H1 (cell line): Measurements from ENCODE around the gene RAP1A. TPM values are rescaled to one million over a fixed set of nuclear protein-coding genes. Genes with fewer than 3 reads are reported as not detected.

Experiments used
- CTCF ChIA-PET: fragments of 300-600 bp; sonication (Branson Sonifier 250); formaldehyde crosslinking; loops from one replicate; lab custom pipeline; 2021; ENCODE audit not compliant: partially characterized antibody; lab: Charles Lee
- POLR2A ChIA-PET: fragments of 300-600 bp; sonication (Branson Sonifier 250); formaldehyde crosslinking; loops from one replicate; lab custom pipeline; 2021; ENCODE audit warnings: inconsistent platforms; ENCODE audit not compliant: partially characterized antibody; lab: Charles Lee
- DNase-seq, 2 experiments: peaks; one replicate each; pipeline versions ENCODE4 v3.0.0 to v3.0.0-alpha.2; 2010 to 2022; ENCODE audit warnings: low spot score in 2 of 2, low read depth in 1 of 2, mixed read lengths in 1 of 2
- FAIRE-seq: peaks from 2 replicates; lab custom pipeline; 2011; peaks lifted over from hg19 to GRCh38; lab: Jason Lieb, UNC
- H2AFZ ChIP-seq: 2 replicates; pipeline ENCODE4 v1.8.1; 2012; ENCODE audit warnings: low read length, inconsistent platforms
- H2AK5ac ChIP-seq: 2 replicates; pipeline ENCODE4 v1.6.1; 2013; ENCODE audit warnings: low read depth, low read length
- H2BK120ac ChIP-seq: replicated peaks from 2 replicates; pipeline ENCODE3; 2013; ENCODE audit warnings: low read depth, low read length, inconsistent platforms
- H2BK12ac ChIP-seq: 2 replicates; pipeline ENCODE4 v1.6.1; 2013; ENCODE audit warnings: low read depth, low read length
- H2BK15ac ChIP-seq: 2 replicates; pipeline ENCODE4 v1.6.1; 2013; ENCODE audit warnings: low read length
- H2BK20ac ChIP-seq: 2 replicates; pipeline ENCODE4 v1.6.1; 2013; ENCODE audit warnings: low read length
- H2BK5ac ChIP-seq: 2 replicates; pipeline ENCODE4 v1.6.1; 2013; ENCODE audit warnings: low read depth, low read length
- H3K14ac ChIP-seq: 2 replicates; pipeline ENCODE4 v1.6.1; 2013; ENCODE audit warnings: inconsistent platforms; ENCODE audit not compliant: insufficient read length
- H3K18ac ChIP-seq: 2 replicates; pipeline ENCODE4 v1.6.1; 2013; ENCODE audit warnings: low read length; ENCODE audit errors: extremely low read depth
- H3K23ac ChIP-seq: 2 replicates; pipeline ENCODE4 v1.6.1; 2013; ENCODE audit warnings: inconsistent platforms; ENCODE audit not compliant: insufficient read length
- H3K23me2 ChIP-seq: 2 replicates; pipeline ENCODE4 v1.6.1; 2013; ENCODE audit warnings: low read depth, low read length
- H3K27ac ChIP-seq: 2 replicates; pipeline ENCODE4 v1.6.1; 2011; ENCODE audit warnings: low read depth, low read length, inconsistent platforms
- H3K27me3 ChIP-seq, 4 experiments: replicated peaks in 1 of 4; 1 replicate in 1 of 4; 2 replicates in 3 of 4; pipeline versions ENCODE4 v1.6.1 to v1.8.1; 2011 to 2013; ENCODE audit warnings: low read length in 3 of 4, mild to moderate bottlenecking in 3 of 4, inconsistent platforms in 2 of 4, mixed read lengths in 2 of 4, moderate library complexity in 1 of 4; ENCODE audit not compliant: control insufficient read depth in 3 of 4, insufficient read depth in 3 of 4; ENCODE audit errors: extremely low read depth in 1 of 4
- H3K36me3 ChIP-seq, 4 experiments: 2 replicates each; pipeline versions ENCODE4 v1.6.1 to v1.8.1; 2011 to 2013; ENCODE audit warnings: mild to moderate bottlenecking in 4 of 4, low read length in 3 of 4, moderate library complexity in 2 of 4, control low read depth in 1 of 4, inconsistent platforms in 1 of 4; ENCODE audit not compliant: insufficient read depth in 4 of 4, control insufficient read depth in 2 of 4
- H3K4ac ChIP-seq: replicated peaks from 2 replicates; pipeline ENCODE3; 2013; ENCODE audit warnings: low read length, low read depth, mixed read lengths, inconsistent platforms; ENCODE audit not compliant: insufficient read length
- H3K4me1 ChIP-seq, 4 experiments: replicated peaks in 1 of 4; 1 replicate in 1 of 4; 2 replicates in 3 of 4; pipeline versions ENCODE4 v1.6.1 to v1.8.1; 2011 to 2013; ENCODE audit warnings: low read length in 3 of 4, inconsistent platforms in 2 of 4, mixed read lengths in 1 of 4; ENCODE audit not compliant: insufficient read depth in 4 of 4, control insufficient read depth in 3 of 4
- H3K4me2 ChIP-seq, 2 experiments: 2 replicates each; pipeline versions ENCODE4 v1.6.1 to v1.8.1; 2011 to 2013; ENCODE audit warnings: low read depth in 2 of 2, low read length in 2 of 2, control low read depth in 1 of 2, inconsistent platforms in 1 of 2, mild to moderate bottlenecking in 1 of 2; ENCODE audit not compliant: insufficient read depth in 1 of 2
- H3K4me3 ChIP-seq, 4 experiments: fragments of 200-600, 300-600 bp in 1 of 4; sonication (generic), shearing (Covaris generic), sonication (Bioruptor Twin) in 1 of 4; 2 replicates each; pipeline versions ENCODE4 v1.5.1 to v1.8.1; 2011 to 2016; ENCODE audit warnings: low read length in 4 of 4, low read depth in 3 of 4, control low read depth in 2 of 4, inconsistent platforms in 2 of 4, mild to moderate bottlenecking in 2 of 4, mixed read lengths in 1 of 4, moderate library complexity in 1 of 4; ENCODE audit not compliant: insufficient read depth in 2 of 4; ENCODE audit errors: extremely low read depth in 1 of 4
- H3K56ac ChIP-seq: replicated peaks from 2 replicates; pipeline ENCODE3; 2013; ENCODE audit warnings: low read depth, mild to moderate bottlenecking, mixed read lengths, low read length, inconsistent platforms; ENCODE audit not compliant: insufficient read length
- H3K79me1 ChIP-seq: 2 replicates; pipeline ENCODE4 v1.6.1; 2013; ENCODE audit warnings: low read depth, low read length, control low read depth
- H3K79me2 ChIP-seq, 2 experiments: 2 replicates each; pipeline versions ENCODE4 v1.6.1 to v1.8.1; 2012 to 2013; ENCODE audit warnings: low read length in 2 of 2, mild to moderate bottlenecking in 2 of 2, inconsistent platforms in 1 of 2; ENCODE audit not compliant: insufficient read depth in 2 of 2, control insufficient read depth in 1 of 2
- H3K9ac ChIP-seq, 4 experiments: replicated peaks in 1 of 4; 1 replicate in 1 of 4; 2 replicates in 3 of 4; pipeline versions ENCODE4 v1.6.1 to v1.8.1; 2011 to 2013; ENCODE audit warnings: low read depth in 3 of 4, low read length in 3 of 4, control low read depth in 2 of 4, mild to moderate bottlenecking in 2 of 4, moderate library complexity in 2 of 4, inconsistent platforms in 1 of 4; ENCODE audit errors: extremely low read depth in 1 of 4
- H3K9me3 ChIP-seq, 2 experiments: 2 replicates each; pipeline versions ENCODE4 v1.6.1 to v1.8.1; 2012 to 2013; ENCODE audit warnings: mild to moderate bottlenecking in 2 of 2, moderate library complexity in 2 of 2, control low read depth in 1 of 2, inconsistent platforms in 1 of 2, low read depth in 1 of 2, low read length in 1 of 2, mixed read lengths in 1 of 2; ENCODE audit not compliant: insufficient read depth in 2 of 2
- H4K20me1 ChIP-seq, 2 experiments: replicated peaks in 1 of 2; 2 replicates each; pipeline versions ENCODE3 to v1.8.1; 2011 to 2013; ENCODE audit warnings: inconsistent platforms in 2 of 2, low read length in 2 of 2, mild to moderate bottlenecking in 1 of 2; ENCODE audit not compliant: insufficient read depth in 2 of 2, control insufficient read depth in 1 of 2
- H4K5ac ChIP-seq: 2 replicates; pipeline ENCODE4 v1.6.1; 2013; ENCODE audit warnings: low read length, low read depth, mixed read lengths, inconsistent platforms; ENCODE audit not compliant: insufficient read length
- H4K8ac ChIP-seq: 2 replicates; pipeline ENCODE4 v1.8.0; 2013; ENCODE audit warnings: mild to moderate bottlenecking, moderate library complexity, low read length, inconsistent platforms; ENCODE audit not compliant: insufficient read depth; ENCODE audit errors: extremely low read depth
- H4K91ac ChIP-seq: replicated peaks from 2 replicates; pipeline ENCODE3; 2013; ENCODE audit warnings: low read length, mixed read lengths, inconsistent platforms; ENCODE audit not compliant: insufficient read length
- BACH1 ChIP-seq: IDR thresholded peaks from 2 replicates; pipeline ENCODE4 v1.6.1; 2012; ENCODE audit warnings: low read length, improper control_type of control experiment
- CBX8 ChIP-seq: fragments of 300-800, 300-1000 bp; sonication (generic); IDR thresholded peaks from 2 replicates; pipeline ENCODE4 v1.7.1; 2016; ENCODE audit warnings: low read depth, low read length, borderline replicate concordance
- CEBPB ChIP-seq: IDR thresholded peaks from 2 replicates; pipeline ENCODE4 v1.6.1; 2012; ENCODE audit warnings: low read depth, low read length
- CREB1 ChIP-seq: IDR thresholded peaks from 2 replicates; pipeline ENCODE4 v1.6.1; 2012; ENCODE audit warnings: inconsistent platforms
- EZH2 ChIP-seq: fragments of 200-600 bp; sonication (generic); IDR thresholded peaks from 2 replicates; pipeline ENCODE4 v1.7.1; 2012; ENCODE audit warnings: low read depth, mild to moderate bottlenecking, moderate library complexity, low read length, inconsistent platforms; ENCODE audit not compliant: severe bottlenecking
- FOSL1 ChIP-seq: IDR thresholded peaks from 2 replicates; pipeline ENCODE4 v1.6.1; 2011; ENCODE audit warnings: mild to moderate bottlenecking, low read depth, low read length, moderate library complexity; ENCODE audit not compliant: insufficient read depth
- HDAC2 ChIP-seq, 2 experiments: fragments of 300-600 bp in 1 of 2; sonication (generic) in 1 of 2; IDR thresholded peaks; 2 replicates each; pipeline ENCODE4 v1.6.1; 2011 to 2012; ENCODE audit warnings: low read depth in 2 of 2, low read length in 2 of 2, mild to moderate bottlenecking in 2 of 2, moderate library complexity in 2 of 2, borderline replicate concordance in 1 of 2, inconsistent platforms in 1 of 2
- KDM4A ChIP-seq: IDR thresholded peaks from one replicate; pipeline ENCODE4 v1.7.1; 2012; ENCODE audit warnings: low read depth, mild to moderate bottlenecking, moderate library complexity, low read length, inconsistent platforms; ENCODE audit not compliant: severe bottlenecking
- KDM5A ChIP-seq: fragments of 200-600 bp; IDR thresholded peaks from 2 replicates; pipeline ENCODE4 v1.7.1; 2012; ENCODE audit warnings: mild to moderate bottlenecking, low read length, inconsistent platforms, mixed read lengths
- MAX ChIP-seq: IDR thresholded peaks from 2 replicates; pipeline ENCODE4 v1.6.1; 2012; ENCODE audit warnings: inconsistent platforms
- NANOG ChIP-seq: IDR thresholded peaks from 2 replicates; pipeline ENCODE4 v1.6.1; 2011; ENCODE audit warnings: low read length, low read depth, mild to moderate bottlenecking, inconsistent platforms; ENCODE audit not compliant: insufficient read depth, poor library complexity, severe bottlenecking
- POLR2A ChIP-seq, 2 experiments: IDR thresholded peaks; 1 replicate in 1 of 2; 2 replicates in 1 of 2; pipeline ENCODE4 v1.6.1; 2011; ENCODE audit warnings: low read depth in 2 of 2, low read length in 2 of 2, mild to moderate bottlenecking in 2 of 2; ENCODE audit errors: control extremely low read depth in 1 of 2
- POU5F1 ChIP-seq: IDR thresholded peaks from 2 replicates; pipeline ENCODE4 v1.6.1; 2011; ENCODE audit warnings: low read depth, mild to moderate bottlenecking, low read length, moderate library complexity
- TAF7 ChIP-seq: optimal IDR thresholded peaks from 2 replicates; pipeline ENCODE3; 2011; ENCODE audit warnings: low read depth, mild to moderate bottlenecking, inconsistent platforms, low read length, moderate library complexity, borderline replicate concordance
- WGBS, 2 experiments: shearing (Covaris generic) in 1 of 2; methylation state at CpG; one replicate each; pipeline versions ENCODE4 v1.1.6 to v1.1.7; 2013 to 2015; ENCODE audit warnings: low lambda C conversion rate in 2 of 2, mixed read lengths in 2 of 2, inconsistent platforms in 1 of 2, low coverage in 1 of 2, missing lambda C conversion rate in 1 of 2; ENCODE audit not compliant: insufficient replicate concordance in 2 of 2, insufficient coverage in 1 of 2, insufficient read length in 1 of 2; ENCODE audit errors: extremely low coverage in 1 of 2, missing lambda C conversion rate in 1 of 2; 5-methylcytosine and 5-hydroxymethylcytosine counted together
- polyA plus RNA-seq, 7 experiments: library from polyadenylated mRNA; depleted of rRNA in 3 of 7; stranded (reverse) in 5 of 7; unstranded in 2 of 7; fragments of >200 nt in 5 of 7; fragments of 200-250 nt in 2 of 7; gene quantifications; 1 replicate in 5 of 7; 2 replicates in 1 of 7; 4 replicates in 1 of 7; pipeline versions ENCODE4 v1.2.1 to v1.2.3, GENCODE V29; 2011 to 2013; ENCODE audit warnings: missing spikeins in 2 of 7, mixed read lengths in 2 of 7
- total RNA-seq: library from RNA; stranded (reverse); fragmentation: NEBNext Ultra II Directional; extraction: Animal tissue kit (Norgen Biotek cat#: 25700); gene quantifications from 2 replicates; pipeline ENCODE4 v1.2.1, GENCODE V29; 2021

The RAP1A gene
- total and polyA plus RNA-seq, 2 of the 8 experiments (the other 6 are each of a cell fraction or from before 2014, with no cell fraction given), result 10.9 to 35.8 TPM

- no peak overlapping the region for H4K8ac ChIP-seq
- peaks cover 0 to 5% (median 0%) of the 10 kb centered on the region in 4 experiments; a peak in 1 of 7 replicates for H3K4me1 ChIP-seq
- POLR2A ChIA-PET, result no interaction called here
- CTCF ChIA-PET, result interaction anchor here (1.0 to 1.3 kb wide), 4 partner anchors 8 to 159 kb away, joined by 3 to 6 read pairs (median 4); no protein-coding TSS in a partner anchor
- H2AK5ac ChIP-seq, result no peak overlapping the region
- H4K91ac ChIP-seq, result no peak overlapping the region
- H3K4me2 ChIP-seq, result no peak overlapping the region
- no peak overlapping the region for H3K14ac ChIP-seq
- H4K20me1 ChIP-seq, result no peaks in the 10 kb centered on the region
- H3K23ac ChIP-seq, result no peak overlapping the region
- no peak overlapping the region for H2AFZ ChIP-seq
- H3K27me3 ChIP-seq, result no peaks in the 10 kb centered on the region
- H3K9ac ChIP-seq, result no peak overlapping the region
- no peak overlapping the region for H3K27ac ChIP-seq
- H3K4ac ChIP-seq, result no peak overlapping the region
- no peak overlapping the region for H3K18ac ChIP-seq
- 82 to 100% methylated on average over 1 to 4 of the region's 4 CpGs for WGBS, 2 experiments
- H2BK12ac ChIP-seq, result no peak overlapping the region
- H2BK5ac ChIP-seq, result no peak overlapping the region
- H4K5ac ChIP-seq, result no peak overlapping the region
- H3K9me3 ChIP-seq, result no peaks in the 10 kb centered on the region
- H2BK20ac ChIP-seq, result no peak overlapping the region
- no peak overlapping the region for H3K4me3 ChIP-seq
- no peak overlapping the region for H3K56ac ChIP-seq
- H3K79me1 ChIP-seq, result no peaks in the 10 kb centered on the region
- no peak overlapping the region for H2BK15ac ChIP-seq
- no peak for DNase-seq
- no peak overlapping the region for H2BK120ac ChIP-seq
- H3K79me2 ChIP-seq, result no peaks in the 10 kb centered on the region
- no peak for FAIRE-seq
- no peaks in the 10 kb centered on the region for H3K23me2 ChIP-seq
- no peaks in the 10 kb centered on the region for H3K36me3 ChIP-seq
- TF ChIP-seq POU5F1 (no peak), POLR2A (IDR thresholded peaks at IDR 0.05; ENCODE audit: control extremely low read depth in 1 of 2, low read depth in 2 of 2, low read length in 2 of 2) (no peak), KDM5A (no peak), CBX8 (no peak), CEBPB (no peak), TAF7 (no peak), EZH2 (no peak), CREB1 (no peak), HDAC2 (IDR thresholded peaks at IDR 0.05; ENCODE audit: borderline replicate concordance in 1 of 2, low read depth in 2 of 2, low read length in 2 of 2) (no peak), MAX (no peak), BACH1 (no peak), FOSL1 (no peak), NANOG (no peak), KDM4A (no peak)
These were observed 31.9 kb upstream of the RAP1A start for GRCh38 chr1:111587509-111588174.
